Activated CD4-positive, alpha-beta memory T cell treated with anti-CD3 and anti-CD28 coated beads, Interleukin-2, amount 10 ng/mL, durations not matched to agents 7 days and 5 days (primary cell): ENCODE measurements around the gene GCNT2. TPM values are rescaled to one million over a fixed set of nuclear protein-coding genes. Genes with fewer than 3 reads are reported as not detected.
"Not testable (repeated sequence)": the region's sequence is repeated elsewhere in the genome, so short reads cannot be mapped to it uniquely, and the experiment has no call there.

Source experiments
- CTCF ChIA-PET: fragments of 350-600 bp; sonication (Branson Sonifier 250); formaldehyde crosslinking; loops from one replicate; lab custom pipeline; 2021; ENCODE audit warnings: antibody characterized with exemption, inconsistent platforms; lab: Charles Lee
- POLR2A ChIA-PET: fragments of 350-600 bp; sonication (Branson Sonifier 250); formaldehyde crosslinking; loops from one replicate; lab custom pipeline; 2021; ENCODE audit warnings: antibody characterized with exemption; lab: Charles Lee
- DNase-seq: peaks from one replicate; pipeline ENCODE4 v3.0.0-alpha.2; 2020
- H3K27ac Mint-ChIP-seq: one replicate; pipeline ENCODE4 v1.8.0; 2021; ENCODE audit warnings: mild to moderate bottlenecking, mixed read lengths
- H3K27me3 Mint-ChIP-seq: one replicate; pipeline ENCODE4 v1.8.0; 2021; ENCODE audit warnings: mixed read lengths
- H3K36me3 Mint-ChIP-seq: one replicate; pipeline ENCODE4 v1.8.0; 2021; ENCODE audit warnings: low read depth, mixed read lengths
- H3K4me1 Mint-ChIP-seq: one replicate; pipeline ENCODE4 v1.8.0; 2021; ENCODE audit warnings: mixed read lengths
- H3K4me3 Mint-ChIP-seq: one replicate; pipeline ENCODE4 v1.8.0; 2021; ENCODE audit warnings: mild to moderate bottlenecking, mixed read lengths
- H3K9me3 Mint-ChIP-seq: one replicate; pipeline ENCODE4 v1.8.0; 2021; ENCODE audit warnings: mixed read lengths
- total RNA-seq, 2 experiments: library from RNA; stranded (reverse); gene quantifications; one replicate each; pipeline ENCODE4 v1.2.3, GENCODE V29; 2021

The GCNT2 gene
- total RNA-seq = 1 to 10 TPM; 3.0 to 3.1 TPM

DNA sequence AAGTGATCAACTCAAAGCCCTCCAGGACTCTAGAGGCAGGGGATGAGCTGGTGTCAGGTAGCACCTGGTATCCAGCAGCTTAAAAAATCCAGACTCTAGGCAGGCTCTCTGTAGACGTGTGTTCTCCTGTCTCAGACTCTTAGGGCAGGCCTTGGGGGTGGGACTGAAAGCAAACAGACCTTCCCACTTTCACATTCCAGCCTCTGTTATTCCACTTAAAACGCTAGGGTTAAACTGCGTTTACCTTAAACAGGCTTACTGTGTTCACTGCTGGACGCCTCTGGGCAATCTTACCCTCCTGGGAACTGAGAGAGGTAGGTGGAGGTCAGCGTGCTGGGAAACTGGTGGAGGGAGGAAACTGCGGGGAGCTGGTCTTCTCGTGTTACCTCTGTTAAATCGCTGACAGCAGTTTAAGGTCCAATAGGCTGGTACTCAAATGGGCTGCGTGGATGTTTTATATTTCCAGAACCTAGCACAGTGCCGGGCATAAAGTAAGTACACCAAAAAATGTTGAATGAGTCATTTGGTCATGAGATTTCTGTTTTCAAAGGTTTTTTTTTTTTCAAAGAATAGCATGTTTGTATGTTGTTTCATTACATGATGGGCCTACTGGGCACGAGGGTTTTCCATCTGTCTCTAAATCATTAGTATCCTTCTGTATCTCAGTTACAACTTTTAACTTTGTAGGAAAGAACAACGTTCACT lies at the start of gene GCNT2:
Gene GCNT2 (plus strand): TSS at position 248 of the 705 bp plus-strand sequence. CDS start 7,561 bp downstream, outside the sequence.
- POLR2A ChIA-PET = interaction anchor here (1.0 kb wide), 1 partner anchor 11 kb away, joined by 4 read pairs; no protein-coding TSS in a partner anchor
- H3K4me3 Mint-ChIP-seq = no peak within 1 kb of the TSS

GRCh38 chr6:10472634-10473033 lies 48.5 kb upstream of the GCNT2 start:
- no peaks in the 10 kb centered on the region for H3K4me1 Mint-ChIP-seq
- no peak overlapping the region for H3K27ac Mint-ChIP-seq
- H3K9me3 Mint-ChIP-seq = no peaks in the 10 kb centered on the region
- H3K27me3 Mint-ChIP-seq = peaks cover 13% of the 10 kb centered on the region
- H3K36me3 Mint-ChIP-seq = no peaks in the 10 kb centered on the region
- H3K4me3 Mint-ChIP-seq = no peak overlapping the region
- CTCF ChIA-PET = no interaction called here
- no peak for DNase-seq
- POLR2A ChIA-PET = no interaction called here

More for the DNA sequence above, at the start of gene GCNT2:
- H3K27ac Mint-ChIP-seq = no peak within 1 kb of the TSS
- H3K9me3 Mint-ChIP-seq = no peaks in the 10 kb centered on the region
- no peaks in the 10 kb centered on the region for H3K36me3 Mint-ChIP-seq
- DNase-seq = no peak
- peaks cover 7% of the 10 kb centered on the region for H3K27me3 Mint-ChIP-seq
- peaks cover 3% of the 10 kb centered on the region for H3K4me1 Mint-ChIP-seq
- CTCF ChIA-PET = no interaction called here

DNA sequence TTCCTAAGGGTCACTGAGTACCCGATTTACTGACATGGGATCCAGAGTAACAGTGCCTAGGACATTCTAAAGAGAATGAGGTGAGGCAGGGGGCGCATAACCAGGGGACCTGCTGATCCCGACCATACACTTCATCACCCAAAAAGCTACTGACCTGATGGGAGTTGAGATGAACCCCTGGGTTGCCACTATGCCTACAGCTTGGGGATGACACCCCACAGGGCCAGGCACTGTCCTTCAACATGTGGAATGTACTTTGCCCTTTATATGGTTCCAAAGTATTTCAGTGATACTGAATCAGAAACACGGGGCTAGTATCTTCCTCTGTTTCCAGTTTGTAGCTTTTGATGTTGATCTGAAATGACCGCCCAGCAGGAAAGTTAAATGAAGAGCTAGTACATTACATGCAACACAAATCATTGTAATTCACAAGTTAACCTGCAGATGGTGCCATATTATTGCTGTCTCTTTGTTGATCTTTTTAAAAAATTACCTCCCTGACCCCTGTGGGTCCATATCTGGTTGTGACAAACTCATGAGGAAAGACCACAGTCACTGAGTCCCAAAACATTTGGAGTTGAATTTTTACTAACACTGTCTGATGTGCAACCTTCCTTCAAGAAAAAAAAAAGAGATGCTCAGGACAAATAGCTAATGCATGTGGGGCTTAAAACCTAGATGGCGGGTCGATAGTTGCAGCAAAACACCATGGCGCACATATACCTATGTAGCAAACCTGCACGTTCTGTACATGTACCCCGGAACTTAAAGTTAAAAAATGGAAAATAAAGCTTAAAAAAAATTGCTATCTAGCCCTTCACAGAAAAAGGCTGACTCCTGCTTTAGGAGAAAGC lies 42.7 kb upstream of the GCNT2 start:
- H3K27me3 Mint-ChIP-seq = peaks cover 10% of the 10 kb centered on the region
- DNase-seq = no peak
- H3K9me3 Mint-ChIP-seq = no peaks in the 10 kb centered on the region
- no peaks in the 10 kb centered on the region for H3K36me3 Mint-ChIP-seq
- H3K4me3 Mint-ChIP-seq = no peak overlapping the region
- no peak overlapping the region for H3K27ac Mint-ChIP-seq
- POLR2A ChIA-PET = interaction anchor here (0.6 kb wide), 1 partner anchor 482 kb away, joined by 3 read pairs; no protein-coding TSS in a partner anchor
- CTCF ChIA-PET = interaction anchor here (0.7 to 3.0 kb wide), 20 partner anchors 10 to 590 kb away, joined by 3 to 46 read pairs (median 5); partner anchors contain the start of genes C6orf52, PAK1IP1 and TMEM14B
- H3K4me1 Mint-ChIP-seq = peaks cover 3% of the 10 kb centered on the region

DNA sequence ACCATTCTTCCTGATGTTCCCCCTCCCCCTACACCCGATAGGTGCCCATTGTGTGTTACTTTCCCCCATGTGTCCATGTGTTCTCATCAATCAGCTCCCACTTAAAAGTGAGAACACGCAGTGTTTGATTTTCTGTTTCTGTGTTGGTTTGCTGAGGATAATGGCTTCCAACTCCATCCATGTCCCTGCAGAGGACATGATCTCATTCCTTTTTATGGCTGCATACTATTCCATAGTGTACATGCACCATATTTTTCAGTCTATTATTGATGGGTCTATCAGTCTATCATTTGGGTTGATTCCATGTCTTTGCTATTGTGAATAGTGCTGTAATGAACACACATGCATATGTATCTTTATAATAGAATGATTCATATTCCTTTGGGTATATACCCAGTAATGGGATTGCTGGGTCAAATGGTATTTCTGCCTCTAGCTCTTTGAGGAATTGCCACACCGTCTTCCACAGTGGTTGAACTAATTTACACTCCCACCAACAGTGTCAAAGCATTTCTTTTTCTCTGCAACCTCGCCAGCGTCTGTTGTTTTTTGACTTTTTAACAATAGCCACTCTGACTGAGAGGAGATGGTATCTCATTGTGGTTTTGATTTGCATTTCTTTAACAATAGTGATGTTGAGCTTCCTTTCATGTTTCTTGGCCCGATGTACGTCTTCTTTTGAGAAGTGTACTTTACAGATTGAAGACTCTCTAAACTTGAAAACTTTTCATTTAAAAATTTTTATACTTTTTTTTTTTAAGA lies 41.0 kb upstream of the GCNT2 start:
- ChIA-PET POLR2A (no interaction called here), CTCF (interaction anchor here (0.6 to 3.0 kb wide), 7 partner anchors 12 to 1016 kb away, joined by 3 to 46 read pairs (median 5); partner anchors contain the start of gene TMEM14B)
- no peaks in the 10 kb centered on the region for H3K9me3 Mint-ChIP-seq
- H3K4me1 Mint-ChIP-seq = peaks cover 3% of the 10 kb centered on the region
- no peak overlapping the region for H3K27ac Mint-ChIP-seq
- H3K4me3 Mint-ChIP-seq = no peak overlapping the region
- no peak for DNase-seq
- H3K27me3 Mint-ChIP-seq = peaks cover 7% of the 10 kb centered on the region
- H3K36me3 Mint-ChIP-seq = no peaks in the 10 kb centered on the region

- Mint-ChIP-seq H3K4me3 (no peak overlapping the region), H3K27me3 (peaks cover 7% of the 10 kb centered on the region), H3K36me3 (no peaks in the 10 kb centered on the region), H3K4me1 (peaks cover 3% of the 10 kb centered on the region), H3K27ac (no peak overlapping the region), H3K9me3 (no peaks in the 10 kb centered on the region)
- POLR2A ChIA-PET = no interaction called here
- CTCF ChIA-PET = interaction anchor here (1.6 kb wide), 1 partner anchor 46 kb away, joined by 3 read pairs; no protein-coding TSS in a partner anchor
- no peak for DNase-seq
Measured at GRCh38 chr6:10481101-10481500, 40.0 kb upstream of the GCNT2 start.

DNA sequence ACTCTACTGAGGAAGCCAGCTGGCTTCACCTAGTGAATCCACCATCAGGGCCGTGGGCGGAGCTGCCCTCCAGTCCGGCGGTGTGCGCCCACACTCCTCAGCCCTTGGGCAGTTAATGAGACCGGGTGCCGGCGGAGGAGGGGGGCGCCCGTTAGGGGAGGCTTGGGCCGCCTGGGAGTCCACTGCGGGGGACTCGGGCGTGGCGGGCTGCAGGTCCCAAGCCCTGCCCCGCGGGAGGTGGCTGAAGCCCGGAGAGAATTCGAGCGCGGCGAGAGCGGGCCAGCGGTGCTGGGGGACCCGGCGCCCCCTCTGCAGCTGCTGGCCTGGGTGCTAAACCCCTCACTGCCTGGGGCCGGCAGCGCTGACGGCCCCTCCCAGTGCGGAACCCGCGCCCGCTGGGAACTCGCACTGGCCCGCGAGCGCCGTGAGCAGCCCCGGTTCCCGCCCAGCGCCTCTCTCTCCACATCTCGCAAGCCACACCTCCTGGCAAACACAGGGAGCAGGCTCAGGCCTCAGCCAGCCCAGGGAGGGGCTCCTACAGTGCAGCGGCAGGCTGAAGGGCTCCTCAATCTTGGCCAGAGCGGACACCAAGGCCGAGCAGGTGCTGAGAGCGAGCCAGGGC lies 38.4 kb upstream of the GCNT2 start:
- Mint-ChIP-seq H3K4me3 (no peak overlapping the region), H3K27ac (no peak overlapping the region), H3K9me3 (no peaks in the 10 kb centered on the region), H3K27me3 (peaks cover 7% of the 10 kb centered on the region), H3K36me3 (no peaks in the 10 kb centered on the region), H3K4me1 (peaks cover 3% of the 10 kb centered on the region)
- ChIA-PET CTCF (no interaction called here), POLR2A (no interaction called here)
- no peak for DNase-seq

DNA sequence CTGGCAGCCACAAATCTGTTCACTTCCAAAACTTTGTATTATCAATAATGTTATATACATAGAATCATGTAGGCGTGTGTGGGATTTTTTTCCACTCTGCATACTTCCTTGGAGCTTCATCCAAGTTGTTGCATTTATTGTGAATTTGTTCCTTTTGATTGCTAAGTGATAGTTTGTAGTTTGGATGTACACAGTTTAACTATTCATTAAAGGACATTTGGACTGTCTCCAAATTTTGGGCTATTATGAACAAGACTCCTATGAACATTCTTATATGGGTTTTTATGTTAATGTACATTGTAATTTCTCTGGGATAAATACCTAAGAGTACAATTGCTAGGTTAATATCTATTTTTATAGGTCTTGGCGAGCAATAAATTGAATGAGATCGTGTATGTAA lies 36.2 kb upstream of the GCNT2 start:
- Mint-ChIP-seq H3K27me3 (peaks cover 4% of the 10 kb centered on the region), H3K36me3 (no peaks in the 10 kb centered on the region), H3K4me1 (peaks cover 3% of the 10 kb centered on the region), H3K27ac (no peak overlapping the region), H3K4me3 (no peak overlapping the region), H3K9me3 (no peaks in the 10 kb centered on the region)
- ChIA-PET POLR2A (no interaction called here), CTCF (no interaction called here)
- DNase-seq = no peak

DNA sequence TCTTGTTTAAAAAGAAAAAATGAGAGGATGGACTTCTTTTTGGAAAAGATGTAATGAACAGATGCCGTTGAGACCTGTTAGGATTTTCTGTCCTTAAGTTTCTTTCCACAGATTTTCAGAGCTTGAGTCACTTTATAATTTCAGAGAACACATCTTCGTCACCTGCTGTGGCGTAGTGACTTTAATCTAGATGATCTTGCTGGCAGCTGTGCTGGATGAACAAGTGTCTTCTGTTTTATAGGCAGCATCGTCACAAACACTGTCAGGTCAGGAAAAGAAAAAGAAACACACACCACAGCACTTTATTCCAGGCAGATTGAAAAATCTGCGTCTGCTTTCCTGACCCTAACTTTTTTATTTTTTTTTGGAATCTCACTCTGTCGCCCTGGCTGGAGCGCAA lies 35.7 kb upstream of the GCNT2 start:
- POLR2A ChIA-PET = no interaction called here
- H3K9me3 Mint-ChIP-seq = no peaks in the 10 kb centered on the region
- DNase-seq = no peak
- CTCF ChIA-PET = no interaction called here
- no peak overlapping the region for H3K27ac Mint-ChIP-seq
- H3K4me3 Mint-ChIP-seq = no peak overlapping the region
- no peaks in the 10 kb centered on the region for H3K4me1 Mint-ChIP-seq
- no peaks in the 10 kb centered on the region for H3K36me3 Mint-ChIP-seq
- peaks cover under 1% of the 10 kb centered on the region for H3K27me3 Mint-ChIP-seq

GRCh38 chr6:10486215-10486614 lies 34.9 kb upstream of the GCNT2 start:
- Mint-ChIP-seq H3K27me3 (no peaks in the 10 kb centered on the region), H3K36me3 (no peaks in the 10 kb centered on the region), H3K9me3 (no peaks in the 10 kb centered on the region), H3K27ac (no peak overlapping the region), H3K4me1 (no peaks in the 10 kb centered on the region), H3K4me3 (no peak overlapping the region)
- CTCF ChIA-PET = interaction anchor here (1.8 kb wide), 1 partner anchor 24 kb away, joined by 4 read pairs; no protein-coding TSS in a partner anchor
- no peak for DNase-seq
- POLR2A ChIA-PET = no interaction called here

GRCh38 chr6:10486944-10487588 lies 34.1 kb upstream of the GCNT2 start:
- DNase-seq, H3K4me3 Mint-ChIP-seq, POLR2A ChIA-PET, H3K27me3 Mint-ChIP-seq, H3K9me3 Mint-ChIP-seq, H3K36me3 Mint-ChIP-seq, H3K27ac Mint-ChIP-seq, H3K4me1 Mint-ChIP-seq: not testable (repeated sequence)
- CTCF ChIA-PET = interaction anchor here (1.8 kb wide), 1 partner anchor 23 kb away, joined by 4 read pairs; no protein-coding TSS in a partner anchor

- H3K27ac Mint-ChIP-seq = no peak overlapping the region
- DNase-seq = no peak
- CTCF ChIA-PET = interaction anchor here (1.8 kb wide), 1 partner anchor 23 kb away, joined by 4 read pairs; no protein-coding TSS in a partner anchor
Measured at GRCh38 chr6:10487668-10488327, 33.4 kb upstream of the GCNT2 start.

More at GRCh38 chr6:10487668-10488327, 33.4 kb upstream of the GCNT2 start:
- POLR2A ChIA-PET = no interaction called here
- Mint-ChIP-seq H3K4me3 (no peak overlapping the region), H3K27me3 (no peaks in the 10 kb centered on the region), H3K9me3 (no peaks in the 10 kb centered on the region), H3K4me1 (no peaks in the 10 kb centered on the region), H3K36me3 (no peaks in the 10 kb centered on the region)
